Mammary epithelial cell (primary cell): ENCODE measurements around the gene PTPRJ.

ENCODE experiments used
- CTCF ChIP-seq, 2 donors: IDR thresholded peaks in 1 of 2; conservative IDR thresholded peaks in 1 of 2; 2 replicates each; pipeline ENCODE4 v1.5.1; 2011 to 2012; ENCODE audit warnings: inconsistent platforms in 2 of 2, low read length in 2 of 2, mild to moderate bottlenecking in 2 of 2, control low read depth in 1 of 2, low read depth in 1 of 2; ENCODE audit not compliant: insufficient read depth in 1 of 2; ENCODE audit errors: extremely low read depth in 1 of 2
- EZH2 ChIP-seq: IDR thresholded peaks from 2 replicates; pipeline ENCODE4 v1.6.1; 2012; ENCODE audit warnings: low read length, inconsistent platforms, borderline replicate concordance

- TF ChIP-seq CTCF (conservative IDR thresholded peaks at IDR 0.05 in 1 of 2, IDR thresholded peaks at IDR 0.05 in 1 of 2; ENCODE audit: extremely low read depth in 1 of 2, insufficient read depth in 1 of 2, low read depth in 1 of 2, low read length in 2 of 2): no peak
- no peak for TF ChIP-seq EZH2
These were observed 27.3 kb downstream of the PTPRJ start for GRCh38 chr11:48007677-48008076.
